Measurements from ENCODE around the gene KIF24. TPM values are rescaled to one million over a fixed set of nuclear protein-coding genes. Genes with fewer than 3 reads are reported as not detected.
A peak's percentile ranks its signal among the peaks of the same experiment; 100 is the strongest.

The KIF24 gene
- total RNA-seq, 3 donors from 2014 or later (not counting 1 experiment from before 2014, with no cell fraction given), result 0.28 to 0.50 (median 0.30) TPM

GRCh38 chr9:34337403-34337802 lies 8.3 kb upstream of the KIF24 start:
- Histone ChIP-seq H3K36me3 (ENCODE audit: control insufficient read depth, insufficient read depth, low read length) (peaks cover 30% of the 10 kb centered on the region), H3K4me3 (ENCODE audit: low read length) (no peak overlapping the region), H3K9me3 (ENCODE audit: control insufficient read depth, insufficient read depth, low read length) (no peaks in the 10 kb centered on the region), H3K4me1 (ENCODE audit: control insufficient read depth, insufficient read depth, low read length) (no peaks in the 10 kb centered on the region), H3K27ac (ENCODE audit: low read length) (no peak overlapping the region), H3K27me3 (ENCODE audit: control insufficient read depth, insufficient read depth, low read length) (no peaks in the 10 kb centered on the region)
- intact Hi-C loops (cut with micrococcal nuclease), result no loop called here
- DNase-seq (peak in 1 of 2 donors; percentile 17), ATAC-seq (no peak)
- peaks cover 6% of the 10 kb centered on the region for H3K36me3 Mint-ChIP-seq
- H3K27ac Mint-ChIP-seq, result no peak overlapping the region
- no peaks in the 10 kb centered on the region for H3K27me3 Mint-ChIP-seq (ENCODE audit: low read depth in 2 of 2)
- no peak overlapping the region for H3K4me3 Mint-ChIP-seq
- H3K9me3 Mint-ChIP-seq, result no peaks in the 10 kb centered on the region
- 95% methylated on average over 2 of the region's 2 CpGs for WGBS (ENCODE audit: insufficient coverage)
- TF ChIP-seq CTCF (IDR thresholded peaks at IDR 0.05), result no peak
- H3K4me1 Mint-ChIP-seq, result peaks cover 0 to 12% of the 10 kb centered on the region in 2 donors

GRCh38 chr9:34335376-34335775 lies 6.3 kb upstream of the KIF24 start:
- no peak for ATAC-seq
- H3K36me3 Mint-ChIP-seq, result peaks cover 5% of the 10 kb centered on the region

GRCh38 chr9:34334916-34335315 lies 5.8 kb upstream of the KIF24 start:
- H3K4me1 Mint-ChIP-seq, result peaks cover 19 to 23% of the 10 kb centered on the region in 2 donors
- peak overlapping the region in 1 of 2 donors; percentile 6 for H3K27ac Mint-ChIP-seq
- H3K27me3 Mint-ChIP-seq (ENCODE audit: low read depth in 2 of 2), result no peaks in the 10 kb centered on the region
- H3K27ac ChIP-seq (ENCODE audit: low read length), result no peak overlapping the region
- peaks cover 9% of the 10 kb centered on the region for H3K4me1 ChIP-seq (ENCODE audit: control insufficient read depth, insufficient read depth, low read length)
- TF ChIP-seq CTCF (IDR thresholded peaks at IDR 0.05), result no peak
- peaks cover under 1% of the 10 kb centered on the region for H3K36me3 Mint-ChIP-seq
- no peaks in the 10 kb centered on the region for H3K9me3 ChIP-seq (ENCODE audit: control insufficient read depth, insufficient read depth, low read length)
- H3K36me3 ChIP-seq (ENCODE audit: control insufficient read depth, insufficient read depth, low read length), result peaks cover 10% of the 10 kb centered on the region
- H3K4me3 Mint-ChIP-seq, result no peak overlapping the region
- ATAC-seq (no peak), DNase-seq (no peak)
- no peaks in the 10 kb centered on the region for H3K27me3 ChIP-seq (ENCODE audit: control insufficient read depth, insufficient read depth, low read length)
- no peak overlapping the region for H3K4me3 ChIP-seq (ENCODE audit: low read length)
- intact Hi-C loops (cut with micrococcal nuclease), result no loop called here
- no peaks in the 10 kb centered on the region for H3K9me3 Mint-ChIP-seq
- 91% methylated on average over 2 of the region's 2 CpGs for WGBS (ENCODE audit: insufficient coverage)

More at GRCh38 chr9:34335376-34335775, 6.3 kb upstream of the KIF24 start:
- intact Hi-C loops (cut with micrococcal nuclease), result no loop called here
- Mint-ChIP-seq H3K27ac (peak overlapping the region in 1 of 2 donors; percentile 6), H3K9me3 (no peaks in the 10 kb centered on the region), H3K4me1 (peaks cover 15 to 18% of the 10 kb centered on the region in 2 donors), H3K27me3 (ENCODE audit: low read depth in 2 of 2) (no peaks in the 10 kb centered on the region), H3K4me3 (no peak overlapping the region)
- 91% methylated on average over 4 of the region's 4 CpGs for WGBS (ENCODE audit: insufficient coverage)
- Histone ChIP-seq H3K27me3 (ENCODE audit: control insufficient read depth, insufficient read depth, low read length) (no peaks in the 10 kb centered on the region), H3K36me3 (ENCODE audit: control insufficient read depth, insufficient read depth, low read length) (peaks cover 13% of the 10 kb centered on the region), H3K4me1 (ENCODE audit: control insufficient read depth, insufficient read depth, low read length) (peaks cover 4% of the 10 kb centered on the region), H3K9me3 (ENCODE audit: control insufficient read depth, insufficient read depth, low read length) (no peaks in the 10 kb centered on the region), H3K27ac (ENCODE audit: low read length) (no peak overlapping the region), H3K4me3 (ENCODE audit: low read length) (no peak overlapping the region)
- no peak for DNase-seq
- TF ChIP-seq CTCF (IDR thresholded peaks at IDR 0.05), result no peak

GRCh38 chr9:34334337-34334824 lies 5.3 kb upstream of the KIF24 start:
- H3K4me1 Mint-ChIP-seq, result peaks cover 25 to 28% of the 10 kb centered on the region in 2 donors
- H3K27me3 ChIP-seq (ENCODE audit: control insufficient read depth, insufficient read depth, low read length), result no peaks in the 10 kb centered on the region
- H3K4me3 ChIP-seq (ENCODE audit: low read length), result no peak overlapping the region
- no peak overlapping the region for H3K4me3 Mint-ChIP-seq
- H3K9me3 ChIP-seq (ENCODE audit: control insufficient read depth, insufficient read depth, low read length), result no peaks in the 10 kb centered on the region
- H3K27ac Mint-ChIP-seq, result no peak overlapping the region
- H3K27me3 Mint-ChIP-seq (ENCODE audit: low read depth in 2 of 2), result no peaks in the 10 kb centered on the region
- H3K4me1 ChIP-seq (ENCODE audit: control insufficient read depth, insufficient read depth, low read length), result peaks cover 12% of the 10 kb centered on the region
- H3K9me3 Mint-ChIP-seq, result no peaks in the 10 kb centered on the region
- DNase-seq (no peak), ATAC-seq (no peak)
- H3K36me3 Mint-ChIP-seq, result no peaks in the 10 kb centered on the region
- 91% methylated on average over 1 of the region's 1 CpG for WGBS (ENCODE audit: insufficient coverage)
- intact Hi-C loops (cut with micrococcal nuclease), result no loop called here
- TF ChIP-seq CTCF (IDR thresholded peaks at IDR 0.05), result no peak
- H3K27ac ChIP-seq (ENCODE audit: low read length), result no peak overlapping the region
- H3K36me3 ChIP-seq (ENCODE audit: control insufficient read depth, insufficient read depth, low read length), result peaks cover 10% of the 10 kb centered on the region
